B cell (primary cell): Measurements from ENCODE around the gene TNPO2. TPM values are rescaled to one million over a fixed set of nuclear protein-coding genes. Genes with fewer than 3 reads are reported as not detected.
A peak's percentile ranks its signal among the peaks of the same experiment; 100 is the strongest.

ENCODE experiments used
- ATAC-seq: fragments of 200-7000 bp; cut with Tn5 transposase; one replicate; pipeline ENCODE4 v1.10.0; 2021; ENCODE audit warnings: low read depth, mild to moderate bottlenecking, moderate number of reproducible peaks, moderate library complexity
- CTCF ChIA-PET: fragments of 350-600 bp; sonication (Branson Sonifier 250); formaldehyde crosslinking; loops from one replicate; lab custom pipeline; 2021; ENCODE audit warnings: antibody characterized with exemption, inconsistent platforms; lab: Charles Lee
- POLR2A ChIA-PET: fragments of 350-600 bp; sonication (Branson Sonifier 250); formaldehyde crosslinking; loops from one replicate; lab custom pipeline; 2021; ENCODE audit warnings: antibody characterized with exemption; lab: Charles Lee
- DNase-seq: peaks from one replicate; pipeline ENCODE4 v3.0.0; 2013
- H2AFZ ChIP-seq: 2 replicates; pipeline ENCODE4 v1.6.1; 2012; ENCODE audit warnings: mild to moderate bottlenecking, low read depth, low read length; ENCODE audit not compliant: insufficient read depth, poor library complexity, severe bottlenecking
- H3K27ac ChIP-seq, 2 donors: 1 replicate in 1 of 2; 2 replicates in 1 of 2; pipeline ENCODE4 v1.5.1; 2012 to 2013; ENCODE audit warnings: low read length in 2 of 2, mild to moderate bottlenecking in 2 of 2, moderate library complexity in 1 of 2
- H3K27me3 ChIP-seq, 4 experiments: fragments of 200-600 bp in 1 of 4; sonication (generic) in 1 of 4; replicated peaks in 1 of 4; 1 replicate in 2 of 4; 2 replicates in 2 of 4; pipeline versions ENCODE4 v1.6.1 to v1.7.0; 2013 to 2016; ENCODE audit warnings: low read length in 3 of 4, mild to moderate bottlenecking in 2 of 4, mixed read lengths in 1 of 4, moderate library complexity in 1 of 4; ENCODE audit not compliant: insufficient read depth in 4 of 4, control insufficient read depth in 3 of 4; ENCODE audit errors: control extremely low read depth in 1 of 4
- H3K36me3 ChIP-seq, 2 experiments: replicated peaks in 1 of 2; 1 replicate in 1 of 2; 2 replicates in 1 of 2; pipeline versions ENCODE4 v1.6.1 to v1.7.1; 2013; ENCODE audit warnings: low read length in 1 of 2; ENCODE audit not compliant: insufficient read depth in 2 of 2, control insufficient read depth in 1 of 2; ENCODE audit errors: control extremely low read depth in 1 of 2, extremely low read depth in 1 of 2
- H3K4me1 ChIP-seq, 2 donors: fragments of 200-600 bp in 1 of 2; sonication (generic) in 1 of 2; 1 replicate in 1 of 2; 2 replicates in 1 of 2; pipeline versions ENCODE4 v1.5.1 to v1.6.1; 2013 to 2017; ENCODE audit warnings: low read length in 2 of 2; ENCODE audit not compliant: control insufficient read depth in 2 of 2, insufficient read depth in 2 of 2
- H3K4me2 ChIP-seq: replicated peaks from 2 replicates; pipeline ENCODE3; 2012; ENCODE audit warnings: mild to moderate bottlenecking, low read depth, low read length; ENCODE audit not compliant: poor library complexity, severe bottlenecking
- H3K4me3 ChIP-seq, 5 experiments: fragments of 200-600 bp in 1 of 5; sonication (generic) in 1 of 5; 1 replicate in 3 of 5; 2 replicates in 2 of 5; pipeline versions ENCODE4 v1.5.1 to v1.7.0; 2011 to 2016; ENCODE audit warnings: low read length in 4 of 5, mild to moderate bottlenecking in 4 of 5, low read depth in 2 of 5, control low read depth in 1 of 5, moderate library complexity in 1 of 5; ENCODE audit not compliant: insufficient read depth in 1 of 5; ENCODE audit errors: control extremely low read depth in 1 of 5, extremely low read depth in 1 of 5
- H3K79me2 ChIP-seq: fragments of 200-600 bp; sonication (generic); one replicate; pipeline ENCODE4 v1.6.0; 2016; ENCODE audit warnings: low read length; ENCODE audit not compliant: control insufficient read depth, insufficient read depth
- H3K9ac ChIP-seq: fragments of 200-600 bp; sonication (generic); 2 replicates; pipeline ENCODE4 v1.6.1; 2017; ENCODE audit warnings: mild to moderate bottlenecking, low read length, moderate library complexity
- H3K9me3 ChIP-seq, 3 donors: one replicate each; pipeline versions ENCODE4 v1.6.1 to v1.7.1; 2013; ENCODE audit warnings: low read length in 2 of 3; ENCODE audit not compliant: control insufficient read depth in 2 of 3, insufficient read depth in 1 of 3; ENCODE audit errors: control extremely low read depth in 1 of 3
- H4K20me1 ChIP-seq: 2 replicates; pipeline ENCODE4 v1.6.0; 2012; ENCODE audit warnings: mild to moderate bottlenecking, low read length; ENCODE audit not compliant: insufficient read depth, control insufficient read depth, poor library complexity, severe bottlenecking
- H3K27ac Mint-ChIP-seq: one replicate; pipeline ENCODE4 v1.8.0; 2021; ENCODE audit warnings: mixed read lengths
- H3K27me3 Mint-ChIP-seq: one replicate; pipeline ENCODE4 v1.8.0; 2021; ENCODE audit warnings: mixed read lengths
- H3K4me1 Mint-ChIP-seq: one replicate; pipeline ENCODE4 v1.8.0; 2021; ENCODE audit warnings: mixed read lengths
- H3K4me3 Mint-ChIP-seq: one replicate; pipeline ENCODE4 v1.8.0; 2021; ENCODE audit warnings: mixed read lengths
- H3K9me3 Mint-ChIP-seq: one replicate; pipeline ENCODE4 v1.8.0; 2022; ENCODE audit warnings: mixed read lengths; ENCODE audit not compliant: insufficient read depth
- CTCF ChIP-seq: fragments of 200-600 bp; IDR thresholded peaks from one replicate; pipeline ENCODE4 v1.8.0; 2022; ENCODE audit warnings: antibody characterized with exemption, mild to moderate bottlenecking
- EZH2 ChIP-seq: IDR thresholded peaks from 2 replicates; pipeline ENCODE4 v1.6.1; 2012; ENCODE audit warnings: borderline replicate concordance, low read depth, mild to moderate bottlenecking, moderate library complexity, low read length; ENCODE audit not compliant: insufficient read depth, poor library complexity, severe bottlenecking
- WGBS: methylation state at CpG from one replicate; pipeline ENCODE4 v1.1.5; 2013; ENCODE audit warnings: missing lambda C conversion rate; ENCODE audit not compliant: insufficient coverage; 5-methylcytosine and 5-hydroxymethylcytosine counted together
- intact Hi-C: fragments of 100-400 bp; cut with micrococcal nuclease; formaldehyde crosslinking; loops from one replicate; pipeline ENCODE4 v1.10.0; 2022
- polyA plus RNA-seq: library from polyadenylated mRNA; depleted of rRNA; stranded (reverse); fragments of >200 nt; gene quantifications from 2 replicates; pipeline ENCODE4 v1.2.3, GENCODE V29; 2012
- total RNA-seq, 2 donors: library from RNA; stranded (reverse); fragments of 120-200 nt in 1 of 2; gene quantifications; 1 replicate in 1 of 2; 2 replicates in 1 of 2; pipeline versions ENCODE4 v1.2.3 to v1.2.4, GENCODE V29; 2013 to 2022

TNPO2 gene
- total and polyA plus RNA-seq, 2 donors (not counting 1 experiment from before 2014, with no cell fraction given) = 73.7 to 85.6 TPM

- Histone ChIP-seq H3K79me2 (peaks cover 83% of the 10 kb centered on the region), H3K9me3 (no peaks in the 10 kb centered on the region), H2AFZ (peak overlapping the region; percentile 83), H3K4me2 (peak overlapping the region; percentile 95), H3K27me3 (no peaks in the 10 kb centered on the region), H3K27ac (peak overlapping the region; percentile 14 to 69), H3K4me3 (peak overlapping the region; percentile 60 to 83 (median 77)), H3K9ac (peak overlapping the region; percentile 85), H3K36me3 (peaks cover 0 to 12% of the 10 kb centered on the region in 2 experiments), H3K4me1 (peaks cover 29 to 45% of the 10 kb centered on the region in 2 donors), H4K20me1 (peaks cover 11% of the 10 kb centered on the region)
- H3K4me1 Mint-ChIP-seq = peaks cover 40% of the 10 kb centered on the region
- DNase-seq (peak; percentile 39), ATAC-seq (no peak)
- 1% methylated on average over 7 of the region's 7 CpGs for WGBS
- intact Hi-C loops = loop anchor here (1.0 to 5.0 kb wide), 5 partner anchors 11 to 84 kb away; partner anchors contain the start of genes FBXW9, HOOK2, MAN2B1 and RNASEH2A
- H3K27me3 Mint-ChIP-seq = no peaks in the 10 kb centered on the region
- TF ChIP-seq CTCF = no peak
- no peak for TF ChIP-seq EZH2
- H3K27ac Mint-ChIP-seq = peak overlapping the region; percentile 97
- CTCF ChIA-PET = interaction anchor here (1.4 to 3.5 kb wide), 9 partner anchors 10 to 167 kb away, joined by 3 to 26 read pairs (median 6); partner anchors contain the start of genes DHPS, GCDH, GET3 and JUNB
- POLR2A ChIA-PET = interaction anchor here (0.5 to 3.6 kb wide), 8 partner anchors 10 to 110 kb away, joined by 3 to 30 read pairs (median 8); partner anchors contain the start of genes DHPS, FBXW9, GET3 and JUNB
- peak overlapping the region; percentile 95 for H3K4me3 Mint-ChIP-seq
- no peaks in the 10 kb centered on the region for H3K9me3 Mint-ChIP-seq
Observed at GRCh38 chr19:12723381-12723640, 421 bp downstream of the TNPO2 start.
